ENCODE measurements around the gene COTL1. TPM values are rescaled to one million over a fixed set of nuclear protein-coding genes. Genes with fewer than 3 reads are reported as not detected.

The COTL1 gene, protein sequence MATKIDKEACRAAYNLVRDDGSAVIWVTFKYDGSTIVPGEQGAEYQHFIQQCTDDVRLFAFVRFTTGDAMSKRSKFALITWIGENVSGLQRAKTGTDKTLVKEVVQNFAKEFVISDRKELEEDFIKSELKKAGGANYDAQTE
- 24.8 and 25.8 TPM in 2 replicates for total RNA-seq (2014; rRNA removed; shearing (Covaris generic))

DNA sequence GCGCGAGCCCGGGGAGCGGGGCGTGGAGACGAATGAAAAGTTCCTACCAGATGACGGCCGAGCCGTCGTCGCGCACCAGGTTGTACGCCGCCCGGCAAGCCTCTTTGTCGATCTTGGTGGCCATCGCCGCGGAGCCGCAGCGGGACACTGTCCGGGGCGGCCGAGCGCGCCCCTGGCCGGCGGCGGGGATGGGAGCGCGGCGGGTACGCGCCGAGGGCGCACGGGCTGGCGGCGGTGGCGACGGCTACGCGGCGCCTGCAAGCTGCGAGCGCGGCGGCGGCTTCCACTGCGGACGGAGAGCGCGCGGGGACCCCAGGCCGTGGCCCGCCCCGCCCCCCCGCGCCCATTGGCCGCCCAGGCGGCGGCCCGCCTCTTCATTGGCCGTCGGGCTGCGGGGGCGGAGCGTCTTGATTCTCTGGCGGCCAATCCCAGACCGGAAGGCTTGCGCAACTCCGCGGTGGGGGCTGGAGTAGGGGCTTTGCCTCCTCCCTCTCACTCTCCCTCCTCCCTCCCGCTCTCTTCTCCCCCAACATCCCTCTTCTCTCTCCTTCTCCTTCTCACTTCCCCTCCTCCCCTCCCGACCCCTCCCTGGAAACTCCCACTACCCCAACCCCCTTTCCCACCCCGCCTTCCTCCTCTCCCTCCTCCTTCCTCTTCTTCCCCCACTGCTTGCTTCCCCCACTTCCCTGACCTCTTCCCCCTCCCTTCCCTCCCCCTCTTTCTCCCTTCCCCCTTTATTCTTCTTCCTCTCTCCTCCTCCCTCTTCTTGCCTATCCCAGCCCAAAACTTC is at the start of gene COTL1:
TSS of gene COTL1 (minus strand) at position 288 of the 790 bp plus-strand sequence. CDS start at position 124, 164 bp downstream.
- Histone ChIP-seq H3K9me3 (replicated peaks) (no peaks in the 10 kb centered on the region), H3K27ac (no peak within 1 kb of the TSS; the same call in 1 of the 2 replicates), H3K4me3 (peak within 1 kb of the TSS; percentile 79), H3K36me3 (no peaks in the 10 kb centered on the region), H3K27me3 (no peaks in the 10 kb centered on the region), H3K4me1 (peaks cover 6% of the 10 kb centered on the region; the same call in 1 of the 2 replicates)
- peak; percentile 90 to 92 for DNase-seq

DNA sequence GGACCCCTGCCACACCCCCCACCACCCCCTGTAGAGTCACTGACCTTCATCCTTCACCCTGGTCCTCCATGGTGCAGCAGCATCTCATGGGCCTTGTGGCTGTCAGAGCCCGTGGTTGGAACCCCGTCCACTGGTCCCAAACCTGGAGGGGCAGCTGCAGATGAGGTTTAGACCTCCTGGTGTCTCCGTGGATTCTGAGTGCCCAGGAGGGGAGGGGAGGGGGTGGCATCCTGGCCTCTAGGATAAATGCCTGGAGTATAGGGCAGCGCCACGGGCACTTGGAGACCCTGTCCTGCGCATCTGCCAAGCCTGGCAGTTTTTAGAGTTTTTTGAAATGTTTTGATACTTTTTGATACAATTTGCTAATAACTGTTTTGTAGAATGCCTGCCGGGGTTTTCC is 48.0 kb upstream of the COTL1 start:
- Histone ChIP-seq H3K4me1 (no peaks in the 10 kb centered on the region), H3K27me3 (no peaks in the 10 kb centered on the region), H3K4me3 (no peak overlapping the region), H3K36me3 (no peaks in the 10 kb centered on the region), H3K27ac (no peak overlapping the region), H3K9me3 (replicated peaks) (no peaks in the 10 kb centered on the region)
- DNase-seq = no peak

DNA sequence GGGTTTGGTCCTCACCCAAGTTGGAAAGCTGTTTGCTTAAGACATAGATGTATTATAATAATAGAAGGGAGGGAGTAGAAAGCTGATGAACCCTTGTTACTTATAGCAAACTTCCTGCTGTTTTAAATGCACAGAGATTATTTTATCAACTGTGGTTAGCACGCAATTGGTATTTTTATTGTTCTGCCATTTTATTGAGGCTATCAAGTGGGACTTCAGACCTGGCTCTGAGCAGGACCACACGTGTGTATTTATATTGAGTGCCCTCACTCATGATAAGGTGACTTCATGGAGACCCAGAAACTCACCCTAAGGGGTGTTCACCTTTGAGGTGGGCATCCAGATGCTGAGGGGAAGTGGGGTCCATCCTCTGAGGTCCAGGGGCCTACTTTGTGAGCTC is 47.5 kb upstream of the COTL1 start:
- no peaks in the 10 kb centered on the region for H3K36me3 ChIP-seq
- DNase-seq = no peak
- no peaks in the 10 kb centered on the region for H3K9me3 ChIP-seq (replicated peaks)
- H3K27me3 ChIP-seq = no peaks in the 10 kb centered on the region
- H3K27ac ChIP-seq = no peak overlapping the region
- no peak overlapping the region for H3K4me3 ChIP-seq
- H3K4me1 ChIP-seq = no peaks in the 10 kb centered on the region

DNA sequence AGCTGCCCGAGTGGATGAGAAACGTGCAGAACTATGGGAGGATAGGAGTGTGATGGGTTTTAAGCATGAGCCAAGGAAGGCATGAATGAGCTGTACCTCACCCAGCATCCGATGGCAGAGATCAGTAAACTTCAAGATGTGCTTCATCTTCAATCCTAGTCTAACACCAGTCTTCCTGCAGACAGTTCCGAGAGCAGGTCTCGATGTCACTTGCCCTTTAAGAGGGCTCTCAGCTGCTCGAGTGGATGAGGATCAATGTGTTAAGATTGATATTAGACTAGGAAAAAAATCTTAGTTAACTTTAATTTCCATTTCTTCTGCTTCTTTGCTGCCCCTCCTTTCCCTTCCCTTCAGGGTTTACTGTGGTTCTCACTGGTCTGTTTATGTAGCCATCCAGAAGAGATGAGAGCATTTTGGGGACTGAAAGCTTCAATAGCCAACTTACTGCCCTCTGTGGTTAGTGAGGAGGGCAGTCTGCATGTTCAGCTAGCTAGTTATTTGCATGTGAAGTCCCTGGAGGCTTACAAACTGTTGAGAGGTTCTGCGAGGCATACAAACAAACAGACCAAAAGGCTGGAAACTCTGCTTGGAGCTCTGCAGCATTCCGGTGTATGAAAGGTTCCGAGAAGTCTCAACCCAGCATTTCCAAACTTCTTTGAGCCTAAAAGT is 45.7 kb upstream of the COTL1 start:
- no peak for DNase-seq
- Histone ChIP-seq H3K27me3 (no peaks in the 10 kb centered on the region), H3K27ac (no peak overlapping the region), H3K36me3 (no peaks in the 10 kb centered on the region), H3K4me1 (no peaks in the 10 kb centered on the region), H3K9me3 (replicated peaks) (no peaks in the 10 kb centered on the region), H3K4me3 (no peak overlapping the region)

DNA sequence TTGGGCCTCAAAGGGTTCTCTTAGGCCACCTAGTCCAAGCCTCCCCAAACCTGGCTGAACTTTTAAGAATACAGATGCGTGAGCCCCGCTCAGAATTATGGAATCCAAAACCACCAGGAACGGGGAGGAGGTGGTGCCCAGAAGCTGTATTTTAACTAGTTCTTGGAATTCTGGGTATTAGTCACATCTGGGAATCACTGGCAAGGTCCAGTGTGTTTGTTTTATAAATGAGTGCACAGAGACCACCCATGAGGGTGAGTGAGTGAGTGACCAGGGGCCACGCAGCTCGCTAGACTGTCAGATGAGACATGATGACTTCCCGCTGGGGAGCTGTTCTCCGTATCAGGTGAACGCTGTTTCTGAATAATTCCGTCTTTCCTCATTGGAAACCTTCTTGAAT is 44.6 kb upstream of the COTL1 start:
- no peaks in the 10 kb centered on the region for H3K27me3 ChIP-seq
- no peak for DNase-seq
- no peaks in the 10 kb centered on the region for H3K4me1 ChIP-seq
- H3K4me3 ChIP-seq = no peak overlapping the region
- no peak overlapping the region for H3K27ac ChIP-seq
- H3K9me3 ChIP-seq (replicated peaks) = no peaks in the 10 kb centered on the region
- no peaks in the 10 kb centered on the region; the same call in 1 of the 2 replicates for H3K36me3 ChIP-seq

DNA sequence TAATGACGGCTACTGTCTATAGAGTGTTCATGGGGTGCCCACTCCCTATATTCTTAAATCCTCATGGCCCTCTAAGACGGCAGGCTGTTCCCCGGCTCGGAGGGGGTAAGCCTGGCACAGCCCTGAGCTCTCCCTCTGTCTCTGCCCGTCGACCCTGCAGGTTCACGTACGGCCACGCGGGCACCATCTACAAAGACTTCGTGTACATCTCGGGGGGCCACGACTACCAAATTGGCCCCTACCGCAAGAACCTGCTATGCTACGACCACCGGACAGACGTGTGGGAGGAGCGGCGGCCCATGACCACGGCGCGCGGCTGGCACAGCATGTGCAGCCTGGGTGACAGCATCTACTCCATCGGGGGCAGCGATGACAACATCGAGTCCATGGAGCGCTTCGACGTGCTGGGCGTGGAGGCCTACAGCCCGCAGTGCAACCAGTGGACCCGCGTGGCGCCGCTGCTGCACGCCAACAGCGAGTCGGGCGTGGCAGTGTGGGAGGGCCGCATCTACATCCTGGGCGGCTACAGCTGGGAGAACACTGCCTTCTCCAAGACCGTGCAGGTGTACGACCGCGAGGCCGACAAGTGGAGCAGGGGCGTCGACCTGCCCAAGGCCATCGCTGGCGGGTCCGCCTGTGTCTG is 43.7 kb upstream of the COTL1 start:
- Histone ChIP-seq H3K36me3 (no peaks in the 10 kb centered on the region; the same call in 1 of the 2 replicates), H3K4me1 (no peaks in the 10 kb centered on the region)

DNA sequence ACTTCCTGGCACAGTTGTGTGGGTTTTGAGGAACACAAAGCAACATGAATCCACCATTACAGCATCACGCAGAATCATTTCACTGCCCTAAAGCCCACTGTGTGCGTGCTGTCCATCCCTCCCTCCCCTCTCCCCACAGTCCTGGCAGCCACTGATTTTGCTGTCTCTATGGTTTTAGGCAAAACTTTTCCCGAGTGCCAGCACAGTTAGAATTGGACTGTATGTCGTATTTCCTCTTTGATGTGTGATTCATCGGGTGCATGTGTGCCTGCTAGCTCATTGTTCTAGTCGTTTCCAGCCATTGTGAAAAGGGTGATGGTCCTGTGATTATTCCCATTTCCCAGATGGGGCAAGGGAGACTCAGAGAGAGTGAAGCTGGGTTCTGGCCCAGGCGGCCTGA is 43.1 kb upstream of the COTL1 start:
- H3K27me3 ChIP-seq = no peaks in the 10 kb centered on the region
- no peaks in the 10 kb centered on the region; the same call in 1 of the 2 replicates for H3K36me3 ChIP-seq
- H3K27ac ChIP-seq = no peak overlapping the region
- H3K4me3 ChIP-seq = no peak overlapping the region
- no peak for DNase-seq
- H3K4me1 ChIP-seq = no peaks in the 10 kb centered on the region
- no peaks in the 10 kb centered on the region for H3K9me3 ChIP-seq (replicated peaks)

More for the DNA sequence above, 43.7 kb upstream of the COTL1 start:
- DNase-seq = no peak
- Histone ChIP-seq H3K9me3 (replicated peaks) (no peaks in the 10 kb centered on the region), H3K27me3 (no peaks in the 10 kb centered on the region), H3K27ac (no peak overlapping the region), H3K4me3 (no peak overlapping the region)

DNA sequence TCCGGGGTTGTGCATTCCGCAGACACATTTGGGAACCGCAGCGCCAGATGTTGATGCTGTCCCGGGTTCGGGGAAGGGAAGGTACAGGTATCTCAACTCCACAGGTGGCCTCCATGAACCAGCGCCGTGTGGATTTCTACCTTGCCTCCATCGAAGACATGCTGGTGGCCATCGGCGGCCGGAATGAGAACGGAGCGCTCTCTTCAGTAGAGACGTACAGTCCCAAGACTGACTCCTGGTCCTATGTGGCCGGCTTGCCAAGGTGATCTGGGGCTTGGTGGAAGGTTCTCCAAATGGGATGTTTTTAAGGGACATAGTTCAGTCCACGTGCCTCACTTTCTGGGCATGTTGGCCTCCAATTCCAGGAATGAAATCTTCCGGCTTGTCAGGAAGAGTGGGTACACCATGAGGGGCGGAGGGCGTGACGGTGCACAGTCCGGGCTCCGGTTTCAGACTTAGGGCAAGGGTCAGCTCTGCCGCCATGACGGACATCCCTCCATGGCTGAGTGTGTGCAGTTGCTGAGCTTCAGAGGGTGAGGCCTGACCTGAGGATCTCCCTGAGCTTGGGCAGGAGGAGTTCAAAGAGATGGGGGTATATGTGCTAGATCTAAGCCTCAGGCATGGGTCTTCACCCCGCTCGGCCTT is 41.9 kb upstream of the COTL1 start:
- no peaks in the 10 kb centered on the region for H3K9me3 ChIP-seq (replicated peaks)
- no peaks in the 10 kb centered on the region for H3K4me1 ChIP-seq
- no peak overlapping the region for H3K4me3 ChIP-seq
- H3K27ac ChIP-seq = no peak overlapping the region
- H3K36me3 ChIP-seq = no peaks in the 10 kb centered on the region; the same call in 1 of the 2 replicates
- no peaks in the 10 kb centered on the region for H3K27me3 ChIP-seq
- no peak for DNase-seq

DNA sequence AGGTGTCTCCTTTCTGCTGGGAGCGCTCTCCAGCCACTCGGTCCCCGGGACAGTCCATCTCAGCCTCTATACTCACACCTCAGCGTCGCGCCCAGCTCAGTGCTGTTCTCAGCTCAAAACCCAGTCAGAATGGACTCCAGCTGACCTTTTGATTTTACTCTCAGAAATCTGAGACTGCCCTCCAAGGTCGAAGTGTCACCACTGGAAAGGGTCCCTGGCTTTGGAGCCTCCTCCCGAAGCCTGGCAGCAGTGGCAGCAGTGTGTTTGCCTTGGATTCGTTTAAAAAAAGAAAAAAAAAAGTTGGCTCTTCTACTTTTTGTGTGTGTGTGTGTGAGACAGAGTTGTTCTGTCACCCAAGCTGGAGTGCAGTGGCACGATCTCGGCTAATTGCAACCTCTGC is 40.8 kb upstream of the COTL1 start:
- no peaks in the 10 kb centered on the region for H3K4me1 ChIP-seq
- H3K9me3 ChIP-seq (replicated peaks) = no peaks in the 10 kb centered on the region
- no peaks in the 10 kb centered on the region; the same call in 1 of the 2 replicates for H3K36me3 ChIP-seq
- H3K27ac ChIP-seq = no peak overlapping the region
- no peak overlapping the region for H3K4me3 ChIP-seq
- DNase-seq = no peak
- H3K27me3 ChIP-seq = no peaks in the 10 kb centered on the region

DNA sequence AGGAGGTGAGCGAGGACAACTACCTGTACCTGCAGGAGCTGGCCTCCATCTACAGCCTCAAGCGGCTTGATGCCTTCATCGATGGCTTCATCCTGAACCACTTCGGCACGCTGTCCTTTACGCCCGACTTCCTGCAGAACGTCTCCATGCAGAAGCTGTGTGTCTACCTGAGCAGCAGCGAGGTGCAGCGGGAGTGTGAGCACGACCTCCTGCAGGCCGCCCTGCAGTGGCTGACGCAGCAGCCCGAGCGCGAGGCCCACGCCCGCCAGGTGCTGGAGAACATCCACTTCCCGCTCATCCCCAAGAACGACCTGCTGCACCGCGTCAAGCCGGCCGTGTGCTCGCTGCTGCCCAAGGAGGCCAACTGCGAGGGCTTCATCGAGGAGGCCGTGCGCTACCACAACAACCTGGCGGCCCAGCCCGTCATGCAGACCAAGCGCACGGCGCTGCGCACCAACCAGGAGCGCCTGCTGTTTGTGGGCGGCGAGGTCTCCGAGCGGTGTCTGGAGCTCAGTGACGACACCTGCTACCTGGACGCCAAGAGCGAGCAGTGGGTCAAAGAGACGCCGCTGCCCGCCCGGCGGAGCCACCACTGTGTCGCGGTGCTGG is 39.5 kb upstream of the COTL1 start:
- H3K4me3 ChIP-seq = no peak overlapping the region
- no peak overlapping the region for H3K27ac ChIP-seq
- DNase-seq = no peak
- no peaks in the 10 kb centered on the region for H3K9me3 ChIP-seq (replicated peaks)
- no peaks in the 10 kb centered on the region for H3K4me1 ChIP-seq
- no peaks in the 10 kb centered on the region for H3K27me3 ChIP-seq
- no peaks in the 10 kb centered on the region; the same call in 1 of the 2 replicates for H3K36me3 ChIP-seq

DNA sequence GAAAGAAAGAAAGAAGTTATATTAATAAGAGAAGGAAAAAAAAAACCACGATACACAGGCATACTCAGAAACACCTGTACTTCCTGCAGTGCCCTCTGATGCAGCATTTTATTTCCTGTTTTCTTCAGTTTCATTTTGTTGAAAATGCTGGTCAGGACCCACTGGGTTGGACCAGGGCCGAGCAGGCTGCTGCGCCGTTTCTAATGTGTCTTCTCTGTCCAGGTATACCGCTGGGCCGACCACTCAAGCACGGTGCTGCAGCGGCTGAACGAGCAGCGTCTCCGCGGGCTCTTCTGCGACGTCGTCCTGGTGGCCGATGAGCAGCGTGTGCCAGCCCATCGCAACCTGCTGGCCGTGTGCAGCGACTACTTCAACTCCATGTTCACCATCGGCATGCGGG is 38.8 kb upstream of the COTL1 start:
- DNase-seq = no peak
- H3K9me3 ChIP-seq (replicated peaks) = no peaks in the 10 kb centered on the region
- no peak overlapping the region for H3K4me3 ChIP-seq
- no peaks in the 10 kb centered on the region for H3K4me1 ChIP-seq
- no peaks in the 10 kb centered on the region for H3K27me3 ChIP-seq
- no peak overlapping the region for H3K27ac ChIP-seq
- no peaks in the 10 kb centered on the region; the same call in 1 of the 2 replicates for H3K36me3 ChIP-seq

DNA sequence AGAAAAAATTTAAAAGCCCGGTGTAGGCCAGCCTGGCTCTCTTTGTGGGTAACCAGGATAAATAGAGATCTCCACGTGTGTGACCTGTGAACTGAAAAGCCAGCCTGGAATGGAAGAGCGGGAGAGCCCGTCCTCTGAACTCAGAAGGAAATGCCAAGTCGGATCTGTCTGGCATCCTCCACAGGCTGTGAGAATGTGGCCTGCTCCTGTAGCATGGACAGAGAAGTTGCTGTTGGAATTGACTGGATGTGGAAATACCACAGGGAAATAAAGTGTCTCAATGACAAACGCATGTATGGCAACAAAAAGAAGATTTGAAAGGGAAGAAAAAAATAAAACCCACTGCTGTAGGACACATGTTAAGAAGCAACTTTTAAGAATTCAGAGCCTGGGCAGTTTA is 37.1 kb upstream of the COTL1 start:
- Histone ChIP-seq H3K27me3 (no peaks in the 10 kb centered on the region), H3K36me3 (no peaks in the 10 kb centered on the region; the same call in 1 of the 2 replicates), H3K4me3 (no peak overlapping the region), H3K4me1 (no peaks in the 10 kb centered on the region), H3K9me3 (replicated peaks) (no peaks in the 10 kb centered on the region), H3K27ac (no peak overlapping the region)
- DNase-seq = no peak

DNA sequence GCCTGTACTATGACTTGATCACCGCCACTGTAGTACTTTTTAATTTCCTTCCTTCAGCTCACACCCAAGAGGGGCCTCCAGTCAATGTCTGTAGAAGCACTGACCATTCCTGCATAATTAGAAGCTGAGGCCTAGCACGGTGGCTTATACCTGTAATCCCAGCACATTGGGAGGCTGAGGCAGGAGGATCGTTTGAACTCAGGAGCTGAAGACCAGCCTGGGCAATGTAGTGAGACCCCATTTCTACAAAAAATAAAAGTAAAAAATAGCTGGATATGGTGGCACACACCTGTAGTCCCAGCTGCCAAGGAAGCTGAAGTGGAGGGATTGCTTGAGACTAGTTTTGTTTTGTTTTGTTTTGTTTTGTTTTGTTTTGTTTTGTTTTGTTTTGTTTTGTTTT is 36.4 kb upstream of the COTL1 start:
- Histone ChIP-seq H3K27ac (no peak overlapping the region), H3K4me1 (no peaks in the 10 kb centered on the region), H3K9me3 (replicated peaks) (no peaks in the 10 kb centered on the region), H3K4me3 (no peak overlapping the region), H3K36me3 (no peaks in the 10 kb centered on the region; the same call in 1 of the 2 replicates), H3K27me3 (no peaks in the 10 kb centered on the region)
- DNase-seq = no peak

DNA sequence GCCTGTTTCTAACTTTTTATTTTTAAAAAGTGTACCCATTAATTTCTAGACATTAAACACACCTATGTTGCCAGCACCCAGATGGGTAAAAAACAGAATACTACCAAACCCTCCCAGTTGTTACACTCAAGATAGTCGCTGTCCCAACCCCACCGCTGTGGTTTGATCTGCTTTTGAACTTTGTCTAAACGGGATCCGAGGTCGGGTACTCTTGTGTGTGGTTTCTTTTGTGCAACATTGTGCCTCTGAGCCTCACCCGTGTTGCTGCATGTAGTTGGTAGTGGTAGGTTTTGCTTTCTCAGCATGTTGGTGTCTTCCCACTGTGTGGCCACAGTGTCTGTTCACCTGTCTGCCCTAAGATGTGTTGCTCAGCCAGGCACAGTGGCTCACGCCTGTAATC is 34.7 kb upstream of the COTL1 start:
- no peak for DNase-seq
- Histone ChIP-seq H3K4me1 (no peaks in the 10 kb centered on the region; the same call in 1 of the 2 replicates), H3K9me3 (replicated peaks) (no peaks in the 10 kb centered on the region), H3K27ac (no peak overlapping the region), H3K27me3 (no peaks in the 10 kb centered on the region), H3K36me3 (no peaks in the 10 kb centered on the region), H3K4me3 (no peak overlapping the region)
